MCF 10A (cell line): Measurements from ENCODE around the gene TCN2. TPM values are rescaled to one million over a fixed set of nuclear protein-coding genes. Genes with fewer than 3 reads are reported as not detected.

Experiments used
- BruUV-seq: library from RNA; stranded (reverse); fragments of 400-500 nt; replicated peaks from 2 replicates; lab custom pipeline; 2021; lab: Mats Ljungman, UMichigan
- CTCF ChIA-PET: fragments of 300-600 bp; sonication (Branson Sonifier 250); formaldehyde crosslinking; extraction: SDS; loops from one replicate; lab custom pipeline; 2021; ENCODE audit warnings: antibody characterized with exemption, inconsistent platforms; lab: Yijun Ruan, JAX
- POLR2A ChIA-PET: fragments of 300-600, 350-650 bp; sonication (Branson Sonifier 250); formaldehyde crosslinking; extraction: SDS; loops from one replicate; lab custom pipeline; 2020; ENCODE audit warnings: antibody characterized with exemption, inconsistent platforms; lab: Yijun Ruan, JAX
- DNase-seq: peaks from one replicate; pipeline ENCODE4 v3.0.0-alpha.2; 2018; ENCODE audit not compliant: unreplicated experiment
- H3K27ac Mint-ChIP-seq: one replicate; pipeline ENCODE4 v1.8.0; 2022; ENCODE audit warnings: mild to moderate bottlenecking, low read depth, mixed read lengths; ENCODE audit not compliant: unreplicated experiment
- H3K27me3 Mint-ChIP-seq: one replicate; pipeline ENCODE4 v1.8.0; 2022; ENCODE audit warnings: mixed read lengths; ENCODE audit not compliant: insufficient read depth, unreplicated experiment
- H3K36me3 Mint-ChIP-seq: one replicate; pipeline ENCODE4 v1.8.0; 2022; ENCODE audit warnings: mild to moderate bottlenecking, moderate library complexity, mixed read lengths; ENCODE audit not compliant: insufficient read depth, unreplicated experiment
- H3K4me1 Mint-ChIP-seq: one replicate; pipeline ENCODE4 v1.8.0; 2022; ENCODE audit warnings: mixed read lengths; ENCODE audit not compliant: insufficient read depth, unreplicated experiment
- H3K4me3 Mint-ChIP-seq: one replicate; pipeline ENCODE4 v1.8.0; 2022; ENCODE audit warnings: mild to moderate bottlenecking, moderate library complexity, mixed read lengths; ENCODE audit not compliant: unreplicated experiment
- H3K9me3 Mint-ChIP-seq: one replicate; pipeline ENCODE4 v1.8.0; 2022; ENCODE audit warnings: mixed read lengths; ENCODE audit not compliant: unreplicated experiment
- CTCF ChIP-seq: fragments of 200-600 bp; IDR thresholded peaks from one replicate; pipeline ENCODE4 v1.8.0; 2022; ENCODE audit warnings: antibody characterized with exemption, mild to moderate bottlenecking; ENCODE audit not compliant: unreplicated experiment
- intact Hi-C: fragments of 100-400 bp; cut with micrococcal nuclease; formaldehyde crosslinking; loops from 2 replicates; pipeline ENCODE4 v1.14.1; 2022
- total RNA-seq: library from RNA; stranded (reverse); gene quantifications from 2 replicates; pipeline ENCODE4 v1.2.3, GENCODE V29; 2022

The TCN2 gene
- total RNA-seq, 1 experiment from 2014 or later, result 1.4 TPM

- ChIA-PET POLR2A (interaction anchor here (1.1 to 1.7 kb wide), 2 partner anchors 14 to 16 kb away, joined by 4 to 5 read pairs; partner anchors contain the start of gene PES1), CTCF (interaction anchor here (0.6 kb wide), 1 partner anchor 129 kb away, joined by 4 read pairs; no protein-coding TSS in a partner anchor)
- TF ChIP-seq CTCF, result no peak
- no peak for DNase-seq
- no TSS peak for BruUV-seq
- H3K4me1 Mint-ChIP-seq, result peaks cover 5% of the 10 kb centered on the region
- peaks cover 64% of the 10 kb centered on the region for H3K36me3 Mint-ChIP-seq
- H3K27ac Mint-ChIP-seq, result no peak overlapping the region
- no peaks in the 10 kb centered on the region for H3K27me3 Mint-ChIP-seq
- no peak overlapping the region for H3K4me3 Mint-ChIP-seq
- intact Hi-C loops, result no loop called here
- no peaks in the 10 kb centered on the region for H3K9me3 Mint-ChIP-seq
Observed at GRCh38 chr22:30575859-30576258, 31.1 kb upstream of the TCN2 start.

- no TSS peak for BruUV-seq
- no peaks in the 10 kb centered on the region for H3K27me3 Mint-ChIP-seq
- peaks cover 3% of the 10 kb centered on the region for H3K4me1 Mint-ChIP-seq
- no peak overlapping the region for H3K27ac Mint-ChIP-seq
- no peak for DNase-seq
- H3K9me3 Mint-ChIP-seq, result no peaks in the 10 kb centered on the region
- CTCF ChIA-PET, result no interaction called here
- H3K36me3 Mint-ChIP-seq, result peaks cover 81% of the 10 kb centered on the region
- no peak for TF ChIP-seq CTCF
- intact Hi-C loops, result no loop called here
- POLR2A ChIA-PET, result interaction anchor here (1.0 kb wide), 1 partner anchor 13 kb away, joined by 3 read pairs; the partner anchor contains the start of gene PES1
- no peak overlapping the region for H3K4me3 Mint-ChIP-seq
Observed at GRCh38 chr22:30578481-30578880, 28.5 kb upstream of the TCN2 start.

- Mint-ChIP-seq H3K4me3 (no peak overlapping the region), H3K27ac (no peak overlapping the region), H3K36me3 (peaks cover 88% of the 10 kb centered on the region), H3K4me1 (no peaks in the 10 kb centered on the region), H3K9me3 (no peaks in the 10 kb centered on the region), H3K27me3 (no peaks in the 10 kb centered on the region)
- POLR2A ChIA-PET, result interaction anchor here (0.5 kb wide), 1 partner anchor 218 kb away, joined by 3 read pairs; no protein-coding TSS in a partner anchor
- DNase-seq, result no peak
- CTCF ChIA-PET, result interaction anchor here (0.7 to 1.2 kb wide), 2 partner anchors 9 to 175 kb away, joined by 3 to 5 read pairs; no protein-coding TSS in a partner anchor
- no peak for TF ChIP-seq CTCF
- no TSS peak for BruUV-seq
- intact Hi-C loops, result no loop called here
Observed at GRCh38 chr22:30580896-30581295, 26.1 kb upstream of the TCN2 start.

- no peaks in the 10 kb centered on the region for H3K27me3 Mint-ChIP-seq
- no peaks in the 10 kb centered on the region for H3K9me3 Mint-ChIP-seq
- H3K27ac Mint-ChIP-seq, result no peak overlapping the region
- H3K4me1 Mint-ChIP-seq, result no peaks in the 10 kb centered on the region
- no peak overlapping the region for H3K4me3 Mint-ChIP-seq
- POLR2A ChIA-PET, result no interaction called here
- intact Hi-C loops, result no loop called here
- TF ChIP-seq CTCF, result no peak
- CTCF ChIA-PET, result interaction anchor here (0.6 kb wide), 1 partner anchor 51 kb away, joined by 3 read pairs; no protein-coding TSS in a partner anchor
- peaks cover 90% of the 10 kb centered on the region for H3K36me3 Mint-ChIP-seq
- no peak for DNase-seq
- BruUV-seq, result no TSS peak
Observed at GRCh38 chr22:30582051-30582450, 24.9 kb upstream of the TCN2 start.
